Tibial artery (tissue), 4 donors: ENCODE results near the gene PDK4.

Experiments
- DNase-seq, 2 donors: peaks; one replicate each; pipeline ENCODE4 v3.0.0-alpha.2; 2019
- H3K27ac ChIP-seq, 2 donors: fragments of 200-600 bp; sonication (generic) in 1 of 2; 1 replicate in 1 of 2; 2 replicates in 1 of 2; pipeline ENCODE4 v1.5.1; 2018 to 2019; ENCODE audit warnings: mild to moderate bottlenecking in 1 of 2
- H3K27me3 ChIP-seq, 2 donors: fragments of 200-600 bp; sonication (generic) in 1 of 2; one replicate each; pipeline versions ENCODE4 v1.5.1 to v1.6.0; 2016 to 2019
- H3K36me3 ChIP-seq, 3 donors: fragments of 200-600 bp; sonication (generic) in 2 of 3; one replicate each; pipeline ENCODE4 v1.5.1; 2016 to 2019; ENCODE audit warnings: mild to moderate bottlenecking in 2 of 3
- H3K4me1 ChIP-seq, 4 donors: fragments of 200-600 bp; sonication (generic) in 2 of 4; 1 replicate in 3 of 4; 2 replicates in 1 of 4; pipeline ENCODE4 v1.5.1; 2016 to 2019
- H3K4me3 ChIP-seq, 2 donors: fragments of 200-600 bp; sonication (generic) in 1 of 2; 1 replicate in 1 of 2; 2 replicates in 1 of 2; pipeline ENCODE4 v1.5.1; 2018 to 2019; ENCODE audit warnings: mild to moderate bottlenecking in 2 of 2
- H3K9me3 ChIP-seq, 3 donors: fragments of 200-600 bp; sonication (generic) in 1 of 3; one replicate each; pipeline ENCODE4 v1.5.1; 2016 to 2019
- intact Hi-C: fragments of 100-400 bp; cut with DNase I; formaldehyde crosslinking; loops from one replicate; pipeline ENCODE4 v1.15.0; 2023; ENCODE audit warnings: low total_unique reads
- TF ChIP-seq, protein P1 (sequence below), 2 experiments: fragments of 200-600 bp in 1 of 2; fragments of 450-650 bp in 1 of 2; IDR thresholded peaks; one replicate each; pipeline ENCODE4 v1.5.1; 2017 to 2019; ENCODE audit warnings: antibody characterized with exemption in 2 of 2, mild to moderate bottlenecking in 1 of 2, moderate library complexity in 1 of 2

PDK4 gene

DNA sequence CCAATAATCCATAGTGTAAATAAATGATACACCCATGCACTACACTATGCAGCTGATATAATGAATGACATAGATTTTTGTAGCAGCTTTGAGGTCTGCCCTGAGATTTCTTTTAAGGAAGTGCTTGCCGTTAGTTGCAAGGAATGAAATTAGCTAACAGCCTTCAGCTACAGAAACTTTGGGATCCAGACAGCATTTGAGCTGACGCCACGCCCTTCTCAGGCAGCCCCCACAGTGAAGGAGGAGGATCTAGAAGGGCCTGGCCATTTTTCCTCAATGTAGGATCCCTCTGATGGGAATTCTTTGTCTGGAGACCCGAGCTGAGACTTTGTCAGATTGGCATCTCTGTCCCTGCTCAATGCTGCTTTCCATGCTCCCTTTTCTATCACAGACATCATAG, 6.1 kb upstream of the PDK4 start:
- H3K4me1 ChIP-seq = peaks cover 0 to 35% (median 7%) of the 10 kb centered on the region in 4 donors
- no peaks in the 10 kb centered on the region for H3K27me3 ChIP-seq
- H3K27ac ChIP-seq = no peak overlapping the region
- no peak overlapping the region for H3K4me3 ChIP-seq
- TF ChIP-seq, protein P1, sequence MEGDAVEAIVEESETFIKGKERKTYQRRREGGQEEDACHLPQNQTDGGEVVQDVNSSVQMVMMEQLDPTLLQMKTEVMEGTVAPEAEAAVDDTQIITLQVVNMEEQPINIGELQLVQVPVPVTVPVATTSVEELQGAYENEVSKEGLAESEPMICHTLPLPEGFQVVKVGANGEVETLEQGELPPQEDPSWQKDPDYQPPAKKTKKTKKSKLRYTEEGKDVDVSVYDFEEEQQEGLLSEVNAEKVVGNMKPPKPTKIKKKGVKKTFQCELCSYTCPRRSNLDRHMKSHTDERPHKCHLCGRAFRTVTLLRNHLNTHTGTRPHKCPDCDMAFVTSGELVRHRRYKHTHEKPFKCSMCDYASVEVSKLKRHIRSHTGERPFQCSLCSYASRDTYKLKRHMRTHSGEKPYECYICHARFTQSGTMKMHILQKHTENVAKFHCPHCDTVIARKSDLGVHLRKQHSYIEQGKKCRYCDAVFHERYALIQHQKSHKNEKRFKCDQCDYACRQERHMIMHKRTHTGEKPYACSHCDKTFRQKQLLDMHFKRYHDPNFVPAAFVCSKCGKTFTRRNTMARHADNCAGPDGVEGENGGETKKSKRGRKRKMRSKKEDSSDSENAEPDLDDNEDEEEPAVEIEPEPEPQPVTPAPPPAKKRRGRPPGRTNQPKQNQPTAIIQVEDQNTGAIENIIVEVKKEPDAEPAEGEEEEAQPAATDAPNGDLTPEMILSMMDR (IDR thresholded peaks at IDR 0.05) = no peak
- DNase-seq = no peak
- no peaks in the 10 kb centered on the region for H3K36me3 ChIP-seq
- H3K9me3 ChIP-seq = no peaks in the 10 kb centered on the region
- intact Hi-C loops = no loop called here

DNA sequence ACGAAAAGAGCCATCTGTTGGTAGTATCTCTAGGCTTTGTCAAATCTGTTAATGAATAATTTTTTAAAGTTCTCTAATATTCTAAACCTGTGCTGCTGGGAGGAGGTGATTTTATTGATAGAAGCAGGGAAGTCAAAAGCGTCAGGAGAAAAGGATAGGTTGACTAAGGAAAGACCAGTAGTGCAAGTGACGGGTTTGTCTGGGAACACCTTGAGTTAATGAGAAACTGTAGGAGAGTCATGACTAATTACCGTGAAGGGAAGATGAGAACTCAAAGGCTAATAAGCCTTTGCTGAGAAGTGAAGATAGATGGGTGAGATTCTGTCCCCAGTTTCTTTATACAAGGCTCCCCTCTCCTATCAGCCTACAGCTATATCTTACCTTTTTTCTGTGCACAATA, 5.0 kb upstream of the PDK4 start:
- H3K4me3 ChIP-seq = no peak overlapping the region
- no peaks in the 10 kb centered on the region for H3K36me3 ChIP-seq
- H3K27me3 ChIP-seq = no peaks in the 10 kb centered on the region
- no peak for DNase-seq
- H3K9me3 ChIP-seq = no peaks in the 10 kb centered on the region
- intact Hi-C loops = no loop called here
- no peak overlapping the region for H3K27ac ChIP-seq
- H3K4me1 ChIP-seq = peaks cover 0 to 36% (median 12%) of the 10 kb centered on the region in 4 donors
- TF ChIP-seq, protein P1 (IDR thresholded peaks at IDR 0.05) = no peak

DNA sequence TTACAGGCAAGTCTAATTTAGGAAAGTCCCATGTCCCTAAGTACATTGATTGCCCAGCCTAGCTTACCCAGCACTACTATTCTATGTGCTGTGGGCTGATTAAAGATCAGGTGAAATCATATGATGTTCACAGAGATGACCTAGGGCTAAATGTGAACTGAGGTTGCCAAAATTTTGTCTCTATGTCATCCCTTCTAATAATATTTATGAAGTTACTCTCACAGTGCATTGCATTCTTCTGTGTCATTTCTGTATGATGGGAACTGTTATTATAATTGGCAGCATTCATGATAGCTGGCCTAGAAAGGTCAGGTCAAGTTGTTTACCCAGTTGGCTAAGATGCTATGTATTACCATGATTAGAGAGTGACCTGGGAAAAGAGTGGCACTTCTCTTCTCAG, 2.8 kb upstream of the PDK4 start:
- Histone ChIP-seq H3K4me1 (peaks cover 0 to 28% (median 12%) of the 10 kb centered on the region in 4 donors), H3K4me3 (no peak overlapping the region), H3K9me3 (no peaks in the 10 kb centered on the region), H3K27ac (no peak overlapping the region), H3K27me3 (no peaks in the 10 kb centered on the region), H3K36me3 (peaks cover 7 to 14% (median 8%) of the 10 kb centered on the region in 3 donors)
- no peak for DNase-seq
- TF ChIP-seq, protein P1 (IDR thresholded peaks at IDR 0.05) = no peak
- intact Hi-C loops = no loop called here

DNA sequence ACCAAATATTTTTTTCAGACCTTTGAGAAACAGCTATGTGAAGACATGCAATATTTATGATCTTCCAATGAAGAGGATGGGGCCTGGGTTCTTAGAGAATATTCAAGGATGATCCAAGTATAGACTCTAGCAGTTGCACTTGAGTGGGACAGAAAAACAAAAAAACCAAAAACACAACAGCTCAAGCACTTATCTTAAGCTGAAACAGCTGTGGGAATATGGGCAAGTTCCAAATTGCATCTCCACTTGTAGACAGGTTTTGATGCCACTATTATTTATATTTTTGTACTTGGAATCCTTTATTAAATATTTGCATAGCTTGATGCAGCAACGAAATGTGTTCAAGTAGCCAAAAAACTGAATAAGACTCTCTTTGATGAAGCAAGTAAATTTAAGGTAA, 2.2 kb upstream of the PDK4 start:
- peaks cover 13 to 20% (median 14%) of the 10 kb centered on the region in 3 donors for H3K36me3 ChIP-seq
- no peak for DNase-seq
- no peaks in the 10 kb centered on the region for H3K9me3 ChIP-seq
- TF ChIP-seq, protein P1 (IDR thresholded peaks at IDR 0.05) = no peak
- H3K4me3 ChIP-seq = no peak overlapping the region
- H3K27me3 ChIP-seq = no peaks in the 10 kb centered on the region
- H3K27ac ChIP-seq = no peak overlapping the region
- H3K4me1 ChIP-seq = peaks cover 0 to 23% (median 12%) of the 10 kb centered on the region in 4 donors
- intact Hi-C loops = no loop called here

DNA sequence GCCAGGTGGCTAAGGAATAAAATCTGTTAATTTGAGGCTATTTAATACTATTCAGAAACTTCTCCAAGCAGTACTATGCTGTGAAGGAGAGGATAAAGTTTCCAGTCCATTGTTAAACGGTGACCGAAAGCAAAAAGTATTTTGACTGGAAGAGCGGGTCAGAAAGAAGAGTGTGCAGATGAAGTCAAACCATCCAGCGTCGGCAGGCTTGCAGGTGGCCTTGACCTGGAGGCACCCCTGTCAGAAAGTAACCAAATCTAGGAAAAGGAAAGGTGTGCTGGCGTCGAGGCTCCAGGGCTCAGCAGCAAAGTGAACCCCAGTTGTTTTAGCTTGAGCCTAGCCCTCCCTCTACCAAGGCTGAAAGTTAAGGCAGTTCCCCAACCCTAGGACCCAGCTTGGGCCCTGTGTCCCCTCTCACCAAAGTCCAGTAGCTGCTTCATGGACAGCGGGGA, 544 bp downstream of the PDK4 start:
- TF ChIP-seq, protein P1 (IDR thresholded peaks at IDR 0.05) = no peak
- Histone ChIP-seq H3K27me3 (no peaks in the 10 kb centered on the region), H3K36me3 (peaks cover 40 to 47% (median 41%) of the 10 kb centered on the region in 3 donors), H3K4me3 (peak overlapping the region; percentile 89 to 90), H3K27ac (peak overlapping the region; percentile 95 to 97), H3K9me3 (no peaks in the 10 kb centered on the region), H3K4me1 (peaks cover 0 to 44% (median 16%) of the 10 kb centered on the region in 4 donors)
- intact Hi-C loops = loop anchor here (1.0 kb wide), 1 partner anchor 46 kb away; no protein-coding TSS in a partner anchor
- DNase-seq = no peak

DNA sequence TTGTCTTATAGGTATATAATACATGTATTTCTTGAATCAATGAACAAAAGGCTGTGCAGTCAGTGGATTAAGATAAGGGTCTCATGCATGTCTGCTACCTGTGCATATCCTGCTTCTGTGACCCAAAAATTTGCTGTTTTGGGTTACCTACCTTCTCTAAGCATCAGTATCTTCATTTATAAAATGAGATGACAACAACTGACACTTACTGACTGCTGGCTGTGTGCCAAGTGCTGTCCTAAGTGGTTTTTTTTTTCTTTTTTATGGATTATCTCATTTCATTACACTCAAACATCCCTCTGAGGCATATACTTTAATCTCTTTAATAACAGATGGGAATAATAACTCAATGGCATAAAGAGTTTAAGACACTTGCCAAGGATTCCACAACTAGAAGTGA, 2.1 kb downstream of the PDK4 start:
- H3K9me3 ChIP-seq = no peaks in the 10 kb centered on the region
- peaks cover 0 to 58% (median 20%) of the 10 kb centered on the region in 4 donors for H3K4me1 ChIP-seq
- H3K4me3 ChIP-seq = peak overlapping the region; percentile 89 to 90
- TF ChIP-seq, protein P1 (IDR thresholded peaks at IDR 0.05) = no peak
- DNase-seq = no peak
- H3K36me3 ChIP-seq = peaks cover 54 to 63% (median 56%) of the 10 kb centered on the region in 3 donors
- intact Hi-C loops = no loop called here
- peak overlapping the region; percentile 95 to 97 for H3K27ac ChIP-seq
- H3K27me3 ChIP-seq = no peaks in the 10 kb centered on the region
